Choroid plexus epithelial cell (primary cell): ENCODE measurements around the gene SAMD4A.

Experiments used
- DNase-seq: peaks from one replicate; pipeline ENCODE4 v3.0.0-alpha.2; 2010; ENCODE audit warnings: low read depth
- H3K4me3 ChIP-seq: 2 replicates; pipeline ENCODE4 v1.5.1; 2011; ENCODE audit warnings: low read depth, mild to moderate bottlenecking, control low read depth, low read length, moderate library complexity
- TF ChIP-seq, protein P1 (sequence below): conservative IDR thresholded peaks from 2 replicates; pipeline ENCODE4 v1.5.1; 2011; ENCODE audit warnings: low read depth, mild to moderate bottlenecking, control low read depth, inconsistent platforms, low read length, moderate library complexity

The SAMD4A gene

DNA sequence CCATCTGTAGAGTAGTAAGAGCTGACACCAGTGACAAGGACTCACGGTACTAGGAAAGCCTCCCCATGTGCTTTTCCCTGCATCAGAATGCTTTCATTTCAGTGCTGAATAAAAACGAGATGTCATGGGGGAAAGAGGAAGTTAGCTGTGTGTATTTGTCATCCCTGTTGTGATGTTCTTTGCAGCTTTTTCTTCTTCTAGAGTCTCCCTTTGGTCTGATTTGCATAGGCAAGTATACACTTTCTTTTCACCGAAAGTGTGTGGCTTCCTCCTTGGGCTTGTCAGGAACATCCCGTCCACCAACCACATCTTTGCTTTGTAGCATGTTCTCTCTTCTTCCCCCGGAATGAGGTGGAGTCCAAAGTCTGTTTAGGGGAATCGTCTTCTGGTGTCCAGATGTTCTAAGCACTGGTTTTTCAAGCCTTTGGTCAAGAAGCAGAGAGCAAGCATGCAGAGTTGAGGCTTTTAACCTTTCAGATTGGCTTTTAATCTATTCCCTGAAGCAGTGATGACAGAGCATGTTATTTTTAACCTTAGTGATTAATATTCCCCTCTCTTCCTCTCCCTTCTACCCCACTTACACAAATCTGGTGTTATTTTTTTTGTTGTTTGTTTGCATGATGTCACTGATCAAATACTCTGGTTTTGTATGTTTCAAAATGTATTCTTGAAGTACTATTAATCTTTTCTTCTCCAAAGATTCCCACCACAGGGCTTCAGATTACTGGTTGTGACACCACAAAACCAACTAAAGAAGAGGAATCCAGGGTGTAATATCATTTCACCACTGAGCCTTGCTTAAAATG, 163.4 kb downstream of the SAMD4A start:
- DNase-seq = peak; percentile 92
- TF ChIP-seq, protein P1, sequence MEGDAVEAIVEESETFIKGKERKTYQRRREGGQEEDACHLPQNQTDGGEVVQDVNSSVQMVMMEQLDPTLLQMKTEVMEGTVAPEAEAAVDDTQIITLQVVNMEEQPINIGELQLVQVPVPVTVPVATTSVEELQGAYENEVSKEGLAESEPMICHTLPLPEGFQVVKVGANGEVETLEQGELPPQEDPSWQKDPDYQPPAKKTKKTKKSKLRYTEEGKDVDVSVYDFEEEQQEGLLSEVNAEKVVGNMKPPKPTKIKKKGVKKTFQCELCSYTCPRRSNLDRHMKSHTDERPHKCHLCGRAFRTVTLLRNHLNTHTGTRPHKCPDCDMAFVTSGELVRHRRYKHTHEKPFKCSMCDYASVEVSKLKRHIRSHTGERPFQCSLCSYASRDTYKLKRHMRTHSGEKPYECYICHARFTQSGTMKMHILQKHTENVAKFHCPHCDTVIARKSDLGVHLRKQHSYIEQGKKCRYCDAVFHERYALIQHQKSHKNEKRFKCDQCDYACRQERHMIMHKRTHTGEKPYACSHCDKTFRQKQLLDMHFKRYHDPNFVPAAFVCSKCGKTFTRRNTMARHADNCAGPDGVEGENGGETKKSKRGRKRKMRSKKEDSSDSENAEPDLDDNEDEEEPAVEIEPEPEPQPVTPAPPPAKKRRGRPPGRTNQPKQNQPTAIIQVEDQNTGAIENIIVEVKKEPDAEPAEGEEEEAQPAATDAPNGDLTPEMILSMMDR = no peak
- H3K4me3 ChIP-seq = peak overlapping the region; percentile 19

GRCh38 chr14:54734966-54735365, 168.0 kb downstream of the SAMD4A start:
- TF ChIP-seq, protein P1 = no peak
- no peak for DNase-seq

DNA sequence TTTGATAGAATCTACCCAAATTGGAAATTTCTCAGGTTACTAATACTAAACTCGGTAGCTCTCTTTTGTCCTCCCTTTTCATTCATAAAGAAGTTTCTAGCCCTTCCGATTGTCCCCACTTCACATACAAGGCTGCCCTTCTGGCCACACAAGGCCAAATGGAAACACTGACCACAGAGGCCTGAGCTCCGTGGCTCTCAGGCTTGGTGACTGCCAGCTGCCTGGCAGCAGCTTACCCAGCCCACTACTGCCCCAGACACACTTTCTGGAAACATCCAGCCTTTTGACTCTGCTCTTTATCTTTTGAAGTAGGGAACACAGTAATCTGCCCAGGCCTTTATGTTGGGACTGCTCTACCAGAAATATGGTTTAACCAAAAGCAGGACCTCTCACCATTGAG, 168.5 kb downstream of the SAMD4A start:
- TF ChIP-seq, protein P1 = no peak
- DNase-seq = no peak

More at GRCh38 chr14:54734966-54735365, 168.0 kb downstream of the SAMD4A start:
- H3K4me3 ChIP-seq = no peak overlapping the region

GRCh38 chr14:54737132-54737711, 170.3 kb downstream of the SAMD4A start:
- DNase-seq = peak; percentile 74
- TF ChIP-seq, protein P1 = no peak
- H3K4me3 ChIP-seq = no peak overlapping the region

More for the DNA sequence above, 168.5 kb downstream of the SAMD4A start:
- no peak overlapping the region for H3K4me3 ChIP-seq

- no peak overlapping the region for H3K4me3 ChIP-seq
- DNase-seq = no peak
- TF ChIP-seq, protein P1 = no peak
These were observed 171.1 kb downstream of the SAMD4A start for GRCh38 chr14:54738009-54738408.

GRCh38 chr14:54739514-54739913, 172.6 kb downstream of the SAMD4A start:
- TF ChIP-seq, protein P1 = no peak
- no peak for DNase-seq
- no peak overlapping the region for H3K4me3 ChIP-seq
